SJCRH30 (cell line): ENCODE results near the gene ZNRF1. TPM values are rescaled to one million over a fixed set of nuclear protein-coding genes. Genes with fewer than 3 reads are reported as not detected.

Source experiments
- DNase-seq, 2 experiments: peaks; one replicate each; pipeline ENCODE4 v3.0.0-alpha.2; 2015 to 2020
- H3K27ac ChIP-seq: fragments of 250-450 bp; sonication (Bioruptor Pico); 2 replicates; pipeline ENCODE4 v1.5.1; 2020; ENCODE audit warnings: mild to moderate bottlenecking, moderate library complexity
- H3K27me3 ChIP-seq: fragments of 250-450 bp; sonication (Bioruptor Pico); 2 replicates; pipeline ENCODE4 v1.5.1; 2020; ENCODE audit warnings: mild to moderate bottlenecking, moderate library complexity
- H3K36me3 ChIP-seq: fragments of 250-450 bp; sonication (Bioruptor Pico); 2 replicates; pipeline ENCODE4 v1.5.1; 2020; ENCODE audit warnings: mild to moderate bottlenecking, moderate library complexity
- H3K4me1 ChIP-seq: fragments of 250-450 bp; sonication (Bioruptor Pico); 2 replicates; pipeline ENCODE4 v1.5.1; 2020; ENCODE audit warnings: mild to moderate bottlenecking, moderate library complexity
- H3K4me3 ChIP-seq: fragments of 250-450 bp; sonication (Bioruptor Pico); 2 replicates; pipeline ENCODE4 v1.5.1; 2020; ENCODE audit warnings: mild to moderate bottlenecking, moderate library complexity
- H3K9me3 ChIP-seq: fragments of 250-450 bp; sonication (Bioruptor Pico); replicated peaks from 2 replicates; pipeline ENCODE4 v1.5.1; 2020; ENCODE audit warnings: mild to moderate bottlenecking, moderate library complexity
- total RNA-seq: library from RNA; depleted of rRNA; stranded (reverse); fragments of >200 nt; shearing (Covaris generic); gene quantifications from 2 replicates; pipeline ENCODE4 v1.2.3, GENCODE V29; 2014

ZNRF1 gene
- total RNA-seq, 1 experiment from 2014 or later = 10.9 TPM

DNA sequence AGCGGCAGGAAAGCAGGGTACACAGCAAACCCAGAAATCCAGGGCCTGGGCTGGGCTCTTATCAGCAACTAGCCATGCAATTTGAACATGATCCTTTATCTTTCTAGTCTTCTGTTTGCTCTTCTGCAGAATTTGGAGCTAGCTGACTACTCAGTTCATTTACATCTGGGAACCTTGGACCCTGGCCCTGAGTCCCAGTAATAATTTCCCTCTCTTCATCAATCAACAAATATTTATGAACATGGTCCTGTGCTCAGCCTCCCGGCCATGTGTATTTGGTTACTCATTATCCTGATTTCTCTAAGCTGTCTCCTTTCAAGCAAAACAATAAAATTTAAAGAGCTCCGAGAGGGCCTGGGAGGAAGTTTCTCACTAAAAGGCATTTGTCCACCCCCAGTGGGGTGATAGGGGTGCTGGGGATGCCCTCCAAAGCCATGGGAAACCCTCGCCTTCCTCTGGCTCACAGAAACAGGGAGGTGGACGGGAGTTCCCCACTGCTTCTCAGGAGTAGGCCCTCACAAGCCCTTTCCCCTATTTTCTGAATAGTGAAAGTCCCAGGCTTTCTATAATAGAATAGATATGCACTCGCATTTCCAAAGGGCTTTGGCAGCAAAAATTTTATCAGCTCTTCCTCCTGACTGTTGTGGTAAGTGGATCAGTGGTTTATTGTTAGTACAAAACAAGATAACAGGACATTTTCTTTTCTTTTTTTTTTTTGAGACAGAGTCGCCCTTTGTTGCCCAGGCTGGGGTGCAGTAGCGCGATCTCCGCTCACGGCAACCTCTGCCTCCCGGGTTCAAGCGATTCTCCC, 7.0 kb upstream of the ZNRF1 start:
- Histone ChIP-seq H3K27me3 (no peaks in the 10 kb centered on the region), H3K9me3 (no peaks in the 10 kb centered on the region), H3K4me1 (no peaks in the 10 kb centered on the region), H3K27ac (no peak overlapping the region), H3K36me3 (no peaks in the 10 kb centered on the region), H3K4me3 (no peak overlapping the region)
- no peak for DNase-seq

DNA sequence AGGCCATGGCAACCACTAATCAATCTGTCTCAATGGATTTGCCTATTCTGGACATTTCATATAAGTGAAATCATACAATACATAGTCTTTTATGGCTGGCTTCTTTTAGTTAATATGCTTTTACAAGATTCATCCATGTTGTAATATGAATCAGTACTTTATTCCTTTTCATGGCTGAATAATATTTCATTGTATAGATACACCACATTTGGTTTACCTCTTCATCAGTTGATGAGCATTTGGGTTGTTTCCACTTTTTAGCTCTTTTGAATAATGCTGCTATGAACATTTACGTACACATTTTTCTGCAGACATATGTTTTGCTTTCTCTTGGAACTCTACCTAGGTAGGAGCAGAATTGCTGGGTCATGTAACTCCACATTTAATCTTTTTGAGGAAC, 2.8 kb upstream of the ZNRF1 start:
- no peaks in the 10 kb centered on the region for H3K9me3 ChIP-seq
- DNase-seq = no peak
- peaks cover 2% of the 10 kb centered on the region; the same call in 1 of the 2 replicates for H3K4me1 ChIP-seq
- H3K27me3 ChIP-seq = no peaks in the 10 kb centered on the region
- H3K4me3 ChIP-seq = no peak overlapping the region
- H3K36me3 ChIP-seq = no peaks in the 10 kb centered on the region
- H3K27ac ChIP-seq = no peak overlapping the region

DNA sequence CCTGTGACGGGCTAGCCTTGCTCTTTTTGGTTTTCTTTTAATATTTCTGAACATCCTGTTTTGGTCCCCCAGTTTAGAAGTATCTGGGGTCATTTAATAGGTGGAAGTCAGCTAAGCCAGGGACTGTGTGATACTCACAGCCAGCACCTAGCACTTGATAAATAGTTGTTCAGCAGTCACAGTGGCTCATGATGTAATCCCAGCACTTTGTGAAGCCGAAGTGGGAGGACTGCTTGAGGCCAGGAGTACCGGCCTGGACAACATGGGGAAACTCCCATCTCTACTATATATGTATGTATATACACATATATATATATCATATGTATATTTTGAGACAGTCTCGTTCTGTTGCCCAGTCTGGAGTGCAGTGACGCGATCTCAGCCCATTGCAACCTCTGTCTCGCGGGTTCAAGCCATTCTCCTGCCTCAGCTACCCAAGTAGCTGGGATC, 1.8 kb upstream of the ZNRF1 start:
- no peaks in the 10 kb centered on the region for H3K27me3 ChIP-seq
- H3K4me3 ChIP-seq = no peak overlapping the region
- no peak for DNase-seq
- H3K27ac ChIP-seq = no peak overlapping the region
- peaks cover 13% of the 10 kb centered on the region for H3K4me1 ChIP-seq
- H3K9me3 ChIP-seq = no peaks in the 10 kb centered on the region
- no peaks in the 10 kb centered on the region for H3K36me3 ChIP-seq

DNA sequence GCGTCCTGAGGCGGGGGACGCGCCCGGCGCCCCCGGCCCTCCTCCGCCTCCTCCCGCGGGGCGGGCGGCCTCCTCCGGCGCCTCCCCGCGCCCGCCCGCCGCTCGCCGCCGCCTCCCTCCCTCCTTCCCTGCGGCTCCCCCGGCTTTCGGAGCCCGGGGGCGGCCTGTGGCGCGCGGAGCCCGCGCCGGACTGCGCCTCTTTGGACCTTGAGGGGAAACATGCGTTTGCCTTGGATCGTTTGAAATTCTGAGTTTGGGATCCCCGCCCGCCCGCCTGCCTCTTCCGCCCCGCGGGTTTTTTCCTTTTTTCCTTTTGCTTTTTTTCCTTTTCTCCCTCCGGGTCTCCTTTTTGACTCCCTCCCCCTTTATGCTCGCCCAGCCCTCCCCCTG, 390 bp downstream of the ZNRF1 start:
- Histone ChIP-seq H3K4me3 (peak overlapping the region; percentile 69), H3K36me3 (no peaks in the 10 kb centered on the region; the same call in 1 of the 2 replicates), H3K27ac (no peak overlapping the region; the same call in 1 of the 2 replicates), H3K27me3 (no peaks in the 10 kb centered on the region), H3K9me3 (no peaks in the 10 kb centered on the region), H3K4me1 (peaks cover 26% of the 10 kb centered on the region)
- DNase-seq = peak in 1 of 2 experiments; percentile 17

DNA sequence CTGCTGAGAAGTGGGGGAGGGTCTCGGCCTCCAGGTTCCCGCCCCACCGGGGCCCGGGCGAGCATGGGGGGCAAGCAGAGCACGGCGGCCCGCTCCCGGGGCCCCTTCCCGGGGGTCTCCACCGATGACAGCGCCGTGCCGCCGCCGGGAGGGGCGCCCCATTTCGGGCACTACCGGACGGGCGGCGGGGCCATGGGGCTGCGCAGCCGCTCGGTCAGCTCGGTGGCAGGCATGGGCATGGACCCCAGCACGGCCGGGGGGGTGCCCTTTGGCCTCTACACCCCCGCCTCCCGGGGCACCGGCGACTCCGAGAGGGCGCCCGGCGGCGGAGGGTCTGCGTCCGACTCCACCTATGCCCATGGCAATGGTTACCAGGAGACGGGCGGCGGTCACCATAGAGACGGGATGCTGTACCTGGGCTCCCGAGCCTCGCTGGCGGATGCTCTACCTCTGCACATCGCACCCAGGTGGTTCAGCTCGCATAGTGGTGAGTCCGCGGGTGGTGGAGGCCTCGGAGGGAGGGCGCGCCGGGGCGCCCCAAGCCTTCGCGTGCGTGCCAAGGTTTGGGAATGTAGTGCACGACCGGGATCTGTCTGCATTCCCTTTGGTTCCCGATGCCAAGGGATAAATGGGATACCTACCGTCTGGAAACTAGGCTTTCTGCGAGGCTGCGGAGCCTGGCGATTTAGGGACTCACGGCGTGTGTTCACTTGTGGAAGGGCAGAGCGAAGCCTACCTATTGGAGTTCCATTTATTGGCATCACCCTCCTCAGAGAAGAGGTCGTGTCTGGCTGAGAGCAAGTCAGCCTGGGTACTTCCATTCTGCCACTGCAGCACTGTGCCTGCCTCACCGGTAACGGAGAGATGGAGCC, 1.0 kb downstream of the ZNRF1 start:
- H3K27me3 ChIP-seq = no peaks in the 10 kb centered on the region

DNA sequence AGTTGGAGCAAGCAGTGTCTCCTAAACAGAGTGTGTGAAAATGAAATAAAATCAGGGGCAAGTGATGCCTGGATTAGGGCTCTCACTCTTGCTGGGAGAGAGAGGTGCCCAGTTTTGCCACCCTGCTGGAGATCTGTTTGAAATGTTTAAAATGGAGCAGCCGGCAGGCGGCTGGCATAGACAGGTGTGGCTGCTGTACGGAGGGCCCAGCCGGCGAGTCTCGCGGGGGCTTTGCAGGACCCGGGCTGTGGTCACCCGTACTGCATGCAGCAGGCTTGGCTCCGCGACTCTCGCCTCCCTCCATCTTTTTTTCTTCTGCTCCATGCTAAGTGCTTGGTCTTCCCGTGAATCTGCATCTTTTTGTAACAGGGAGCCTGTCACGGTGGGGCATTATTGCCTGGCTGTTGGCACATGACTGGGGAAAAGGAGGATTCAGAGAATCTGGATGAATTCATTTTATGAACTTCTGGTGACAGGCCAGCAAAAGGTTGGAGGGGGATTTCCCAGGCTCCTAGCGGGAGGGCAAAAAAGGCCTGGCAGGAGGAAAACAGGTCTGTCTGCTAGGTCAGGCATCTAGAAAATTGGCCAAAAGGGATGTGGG, 1.8 kb downstream of the ZNRF1 start:
- H3K36me3 ChIP-seq = no peaks in the 10 kb centered on the region; the same call in 1 of the 2 replicates
- H3K27ac ChIP-seq = no peak overlapping the region
- peak overlapping the region; percentile 69 for H3K4me3 ChIP-seq
- H3K4me1 ChIP-seq = peaks cover 26% of the 10 kb centered on the region
- no peaks in the 10 kb centered on the region for H3K9me3 ChIP-seq
- no peaks in the 10 kb centered on the region for H3K27me3 ChIP-seq
- peak in 1 of 2 experiments; percentile 38 for DNase-seq

More for the DNA sequence above, 1.0 kb downstream of the ZNRF1 start:
- Histone ChIP-seq H3K4me3 (peak overlapping the region; percentile 69), H3K4me1 (peaks cover 26% of the 10 kb centered on the region), H3K9me3 (no peaks in the 10 kb centered on the region), H3K36me3 (no peaks in the 10 kb centered on the region; the same call in 1 of the 2 replicates), H3K27ac (no peak overlapping the region; the same call in 1 of the 2 replicates)
- DNase-seq = peak in 1 of 2 experiments; percentile 22

DNA sequence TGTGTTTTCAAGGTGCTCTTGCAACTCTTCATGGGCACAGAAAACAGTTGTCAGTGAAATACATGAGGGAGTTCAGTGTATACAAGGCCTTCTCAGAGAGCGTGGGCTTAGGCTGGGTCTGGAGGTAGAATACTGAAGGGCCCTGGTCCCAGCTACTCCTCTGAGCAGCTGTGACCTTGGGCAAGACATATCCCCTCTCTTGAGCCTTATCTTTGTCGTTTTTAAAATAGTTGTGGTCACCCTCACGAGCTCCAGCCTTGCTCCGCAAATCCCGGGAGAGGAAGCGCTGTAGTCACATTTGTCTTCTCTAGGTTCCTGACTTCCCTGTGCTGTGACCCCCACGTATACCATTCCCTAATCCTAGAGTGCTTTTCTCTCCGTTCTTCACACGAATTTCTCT, 3.6 kb downstream of the ZNRF1 start:
- H3K36me3 ChIP-seq = no peaks in the 10 kb centered on the region; the same call in 1 of the 2 replicates
- no peaks in the 10 kb centered on the region for H3K27me3 ChIP-seq
- H3K4me1 ChIP-seq = peaks cover 26% of the 10 kb centered on the region
- no peak overlapping the region for H3K4me3 ChIP-seq
- peak in 1 of 2 experiments; percentile 51 for DNase-seq
- no peak overlapping the region for H3K27ac ChIP-seq
- H3K9me3 ChIP-seq = no peaks in the 10 kb centered on the region

DNA sequence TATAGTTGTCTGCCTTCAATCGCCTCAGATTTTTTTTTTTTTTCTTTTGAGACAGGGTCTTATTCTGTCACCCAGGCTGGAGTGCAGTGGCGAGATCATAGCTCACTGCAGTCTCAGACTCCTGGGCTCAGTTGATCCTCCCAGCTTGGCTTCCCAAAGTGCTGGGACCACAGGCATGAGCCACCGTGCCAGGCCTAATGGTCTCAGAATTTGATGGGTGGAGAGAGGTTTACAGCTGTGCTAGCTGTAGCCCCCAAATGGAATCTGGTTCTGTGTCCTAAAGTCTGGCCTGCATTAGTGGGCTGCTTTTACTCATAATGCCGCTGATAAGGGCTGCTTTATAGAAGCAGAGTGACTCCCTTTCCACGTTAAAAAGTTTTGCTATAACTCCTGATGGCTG, 5.1 kb downstream of the ZNRF1 start:
- Histone ChIP-seq H3K27me3 (no peaks in the 10 kb centered on the region), H3K36me3 (no peaks in the 10 kb centered on the region; the same call in 1 of the 2 replicates), H3K4me3 (no peak overlapping the region), H3K4me1 (peaks cover 26% of the 10 kb centered on the region), H3K27ac (no peak overlapping the region), H3K9me3 (no peaks in the 10 kb centered on the region)
- no peak for DNase-seq

DNA sequence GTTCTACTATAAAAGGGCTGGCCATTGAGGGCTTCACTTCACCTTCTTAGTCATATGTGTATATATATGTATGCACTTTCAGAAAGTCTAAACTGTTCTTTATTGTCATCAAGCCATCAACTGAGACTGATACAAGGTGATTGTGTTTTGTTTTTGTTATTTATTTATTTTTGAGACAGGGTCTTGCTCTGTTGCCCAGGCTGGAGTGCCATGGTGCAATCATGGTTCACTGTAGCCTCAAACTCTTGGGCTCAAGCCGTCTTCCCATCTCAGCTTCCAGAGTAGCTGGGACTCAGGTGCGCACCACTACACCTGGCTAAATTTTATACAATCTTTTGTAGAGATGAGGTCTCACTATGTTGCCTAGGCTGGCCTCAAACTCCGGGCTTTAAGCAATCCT, 5.6 kb downstream of the ZNRF1 start:
- H3K4me1 ChIP-seq = peaks cover 26% of the 10 kb centered on the region
- H3K9me3 ChIP-seq = no peaks in the 10 kb centered on the region
- H3K36me3 ChIP-seq = no peaks in the 10 kb centered on the region; the same call in 1 of the 2 replicates
- no peak overlapping the region for H3K27ac ChIP-seq
- DNase-seq = no peak
- H3K27me3 ChIP-seq = no peaks in the 10 kb centered on the region
- no peak overlapping the region for H3K4me3 ChIP-seq

DNA sequence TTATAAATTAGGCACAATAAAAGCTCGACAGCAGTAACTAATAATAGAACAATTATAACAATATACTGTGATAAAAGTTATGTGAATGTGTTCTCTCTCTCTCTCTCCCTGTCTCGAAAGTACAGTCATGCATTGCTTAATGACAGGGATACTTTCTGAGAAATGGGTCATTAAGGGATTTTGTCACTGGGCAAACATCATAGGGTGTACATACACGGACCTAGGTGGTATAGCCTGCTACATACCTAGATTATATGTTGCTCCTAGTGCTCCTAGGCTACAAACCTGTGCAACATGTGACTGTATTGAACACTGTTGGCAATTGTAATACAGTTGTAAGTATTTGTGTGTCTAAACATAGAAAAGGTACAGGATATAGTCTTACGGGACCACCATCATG, 6.9 kb downstream of the ZNRF1 start:
- Histone ChIP-seq H3K36me3 (no peaks in the 10 kb centered on the region; the same call in 1 of the 2 replicates), H3K4me3 (no peak overlapping the region), H3K27ac (no peak overlapping the region), H3K4me1 (peaks cover 26% of the 10 kb centered on the region), H3K27me3 (no peaks in the 10 kb centered on the region), H3K9me3 (no peaks in the 10 kb centered on the region)
- no peak for DNase-seq

DNA sequence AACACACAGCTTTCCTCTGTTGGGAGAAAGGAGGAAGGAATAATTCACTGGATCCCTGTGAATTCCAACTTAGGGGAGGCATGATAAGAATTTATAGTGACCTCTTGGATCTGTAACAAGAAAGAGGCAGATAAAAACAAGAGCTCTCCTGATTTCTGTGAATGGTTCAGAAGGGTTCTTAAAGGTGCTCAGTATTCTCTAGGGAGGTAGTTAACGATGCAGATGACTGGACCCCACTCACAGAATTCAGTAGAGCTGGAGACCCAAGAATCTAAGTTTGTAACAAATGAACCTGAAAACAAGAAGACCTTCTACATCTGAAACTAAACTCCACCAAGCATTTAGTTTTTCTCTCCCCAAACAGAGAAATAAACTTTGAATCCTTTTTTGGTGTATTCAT, 8.6 kb downstream of the ZNRF1 start:
- H3K4me1 ChIP-seq = peaks cover 13% of the 10 kb centered on the region; the same call in 1 of the 2 replicates
- DNase-seq = no peak
- no peak overlapping the region for H3K27ac ChIP-seq
- H3K27me3 ChIP-seq = no peaks in the 10 kb centered on the region
- H3K9me3 ChIP-seq = no peaks in the 10 kb centered on the region
- H3K36me3 ChIP-seq = no peaks in the 10 kb centered on the region; the same call in 1 of the 2 replicates
- H3K4me3 ChIP-seq = no peak overlapping the region

DNA sequence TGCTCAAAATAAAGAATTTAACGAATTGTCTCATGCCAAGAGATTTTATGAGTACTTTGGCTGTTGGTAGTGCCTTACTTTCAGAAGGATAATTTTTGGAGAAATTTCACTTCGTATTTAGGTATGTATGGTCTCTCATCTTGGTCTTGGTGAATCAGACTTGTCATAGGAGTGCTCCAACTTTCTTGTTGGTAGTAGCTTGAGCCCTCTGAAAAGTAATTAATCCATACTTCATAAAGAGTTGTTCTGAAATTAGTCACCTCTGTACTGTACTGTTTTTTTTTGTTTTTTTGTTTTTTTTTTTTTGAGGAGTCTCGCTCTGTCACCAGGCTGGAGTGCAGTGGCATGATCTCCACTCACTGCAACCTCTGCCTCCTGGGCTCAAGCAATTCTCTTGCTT, 11.6 kb downstream of the ZNRF1 start:
- Histone ChIP-seq H3K9me3 (no peaks in the 10 kb centered on the region), H3K36me3 (no peaks in the 10 kb centered on the region), H3K4me3 (no peak overlapping the region), H3K4me1 (peaks cover 3% of the 10 kb centered on the region; the same call in 1 of the 2 replicates), H3K27me3 (no peaks in the 10 kb centered on the region), H3K27ac (no peak overlapping the region)
- DNase-seq = no peak

DNA sequence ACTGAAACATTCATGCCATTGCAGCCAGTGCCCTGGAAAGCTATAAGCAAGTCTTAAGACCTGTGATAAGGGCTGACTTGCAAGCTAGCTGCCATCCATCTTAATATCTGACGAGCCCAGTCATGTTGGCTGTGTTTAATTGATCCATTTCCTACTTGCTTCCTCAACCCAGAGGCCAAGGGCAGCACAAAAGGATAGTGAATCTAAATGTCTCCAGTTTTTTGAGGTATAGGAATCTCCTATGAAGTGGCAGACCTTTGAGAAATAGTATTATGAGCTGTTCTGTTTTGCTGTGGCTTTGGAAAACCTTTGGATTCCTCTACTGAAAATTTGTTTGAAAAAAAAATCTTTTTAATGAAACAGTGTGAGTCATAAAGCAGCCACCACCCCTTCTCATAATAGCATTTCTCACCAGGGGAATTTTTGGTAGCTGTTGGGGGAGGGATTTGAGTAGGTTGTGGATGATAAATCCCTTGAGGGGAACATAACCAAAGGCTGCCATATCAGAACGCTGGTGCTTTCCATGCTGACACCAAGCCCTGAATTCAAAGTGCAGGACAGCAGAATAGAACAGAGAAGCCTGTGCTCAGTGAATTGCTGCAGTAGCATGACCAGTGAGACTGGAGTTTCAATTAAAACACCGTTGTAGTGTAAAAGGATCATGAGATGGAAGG, 12.9 kb downstream of the ZNRF1 start:
- Histone ChIP-seq H3K27ac (no peak overlapping the region), H3K4me1 (peaks cover 3% of the 10 kb centered on the region; the same call in 1 of the 2 replicates), H3K9me3 (no peaks in the 10 kb centered on the region), H3K27me3 (no peaks in the 10 kb centered on the region), H3K36me3 (no peaks in the 10 kb centered on the region), H3K4me3 (no peak overlapping the region)
- no peak for DNase-seq
